IPS-18c (cell line): ENCODE measurements around the gene KAZN.

Experiments used
- H3K4me3 ChIP-seq: 2 replicates; pipeline ENCODE4 v1.7.0; 2013; ENCODE audit warnings: low read depth, mild to moderate bottlenecking, low read length, moderate library complexity; ENCODE audit not compliant: insufficient read depth
- H3K9me3 ChIP-seq: one replicate; pipeline ENCODE4 v1.6.1; 2013; ENCODE audit warnings: mild to moderate bottlenecking, low read length, moderate library complexity; ENCODE audit not compliant: control insufficient read depth, insufficient read depth

Gene KAZN

GRCh38 chr1:14603645-14604044 lies 5.2 kb downstream of the KAZN start:
- Histone ChIP-seq H3K9me3 (no peaks in the 10 kb centered on the region), H3K4me3 (no peak overlapping the region)

- H3K4me3 ChIP-seq, result no peak overlapping the region
- no peaks in the 10 kb centered on the region for H3K9me3 ChIP-seq
These were observed 5.9 kb downstream of the KAZN start for GRCh38 chr1:14604414-14604813.

GRCh38 chr1:14605945-14606344 lies 7.5 kb downstream of the KAZN start:
- no peak overlapping the region for H3K4me3 ChIP-seq
- H3K9me3 ChIP-seq, result no peaks in the 10 kb centered on the region

GRCh38 chr1:14606632-14607031 lies 8.1 kb downstream of the KAZN start:
- H3K9me3 ChIP-seq, result no peaks in the 10 kb centered on the region
- H3K4me3 ChIP-seq, result no peak overlapping the region

DNA sequence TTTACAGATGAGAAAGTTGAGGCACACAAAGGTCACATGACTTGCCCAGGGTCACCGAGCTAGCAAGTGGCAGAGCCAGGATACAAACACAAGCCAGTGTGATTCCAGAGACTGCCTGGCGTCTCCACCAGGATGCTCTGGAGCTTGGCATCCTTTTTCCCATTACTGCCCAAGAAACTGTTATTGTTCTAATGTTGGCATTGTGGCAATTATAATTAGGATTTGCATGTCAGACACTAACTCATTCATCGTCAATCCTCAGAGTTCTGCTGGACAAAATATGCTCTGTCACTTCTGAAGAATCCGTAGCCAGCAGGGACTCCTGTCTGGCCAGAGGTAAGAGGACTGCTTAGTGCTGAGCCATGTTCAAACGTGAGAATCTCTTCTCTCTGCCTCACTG lies 8.8 kb downstream of the KAZN start:
- no peaks in the 10 kb centered on the region for H3K9me3 ChIP-seq
- H3K4me3 ChIP-seq, result no peak overlapping the region

DNA sequence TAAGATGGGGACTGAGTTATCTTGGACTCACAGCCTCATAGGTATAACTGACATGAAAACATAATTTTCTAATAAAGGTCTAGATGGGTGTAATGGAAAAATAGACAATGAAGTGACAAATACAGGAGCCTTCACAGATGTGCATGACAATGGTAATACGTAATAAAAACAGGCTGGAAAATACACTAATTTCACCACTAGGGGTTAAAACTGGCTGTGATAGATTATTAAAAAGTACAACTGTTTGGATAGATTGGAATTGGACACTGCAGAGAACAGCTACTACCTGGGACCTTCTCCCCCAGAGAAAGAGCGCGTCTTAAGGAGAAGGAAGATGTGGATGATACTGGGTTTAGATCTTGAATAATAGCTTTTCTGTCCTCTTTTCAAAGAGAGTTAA lies 9.8 kb downstream of the KAZN start:
- Histone ChIP-seq H3K9me3 (no peaks in the 10 kb centered on the region), H3K4me3 (no peak overlapping the region)

GRCh38 chr1:14610761-14611160 lies 12.3 kb downstream of the KAZN start:
- H3K9me3 ChIP-seq, result no peaks in the 10 kb centered on the region

DNA sequence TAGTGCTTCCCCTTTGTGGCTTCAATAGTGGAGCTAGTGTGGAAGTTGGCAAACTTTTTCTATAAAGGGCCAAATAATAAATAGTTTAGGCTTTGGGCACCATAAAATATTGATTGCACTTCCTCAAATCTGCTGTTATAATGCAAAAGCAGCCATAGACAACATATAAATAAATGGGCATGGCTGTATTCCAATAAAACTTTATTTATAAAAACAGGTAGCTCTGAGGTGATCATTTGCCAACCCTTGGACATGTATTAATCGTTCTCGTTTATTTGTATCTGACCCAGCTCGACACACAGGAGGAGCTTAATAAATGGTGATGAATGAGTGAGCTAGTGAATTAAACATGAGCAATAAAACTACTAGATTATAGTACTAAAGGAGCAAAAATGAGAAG lies 13.3 kb downstream of the KAZN start:
- Histone ChIP-seq H3K9me3 (no peaks in the 10 kb centered on the region), H3K4me3 (no peak overlapping the region)

More at GRCh38 chr1:14610761-14611160, 12.3 kb downstream of the KAZN start:
- H3K4me3 ChIP-seq, result no peak overlapping the region

DNA sequence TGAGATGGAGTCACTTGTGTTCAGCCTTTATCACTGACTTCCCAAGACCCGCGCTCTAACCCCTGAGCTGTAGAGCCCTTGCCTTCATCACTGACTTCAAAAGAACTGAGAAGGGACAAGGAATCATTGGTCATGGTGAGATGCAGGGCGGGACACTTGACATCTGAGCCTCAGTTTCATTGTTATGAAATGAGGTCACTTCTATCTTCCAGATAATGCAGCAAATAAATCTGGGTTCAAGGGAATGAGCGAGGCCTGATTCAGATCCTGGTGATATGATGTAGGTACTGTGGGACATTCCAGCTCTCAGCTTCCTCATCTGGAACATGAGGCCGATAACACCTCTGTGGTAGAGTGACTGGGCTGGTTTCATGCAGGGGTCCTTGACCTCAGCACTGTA lies 13.8 kb downstream of the KAZN start:
- Histone ChIP-seq H3K9me3 (no peaks in the 10 kb centered on the region), H3K4me3 (no peak overlapping the region)

GRCh38 chr1:14613926-14614325 lies 15.4 kb downstream of the KAZN start:
- Histone ChIP-seq H3K4me3 (no peak overlapping the region), H3K9me3 (no peaks in the 10 kb centered on the region)

GRCh38 chr1:14614341-14614740 lies 15.9 kb downstream of the KAZN start:
- no peaks in the 10 kb centered on the region for H3K9me3 ChIP-seq
- no peak overlapping the region for H3K4me3 ChIP-seq

- no peaks in the 10 kb centered on the region for H3K9me3 ChIP-seq
- H3K4me3 ChIP-seq, result no peak overlapping the region
These were observed 17.2 kb downstream of the KAZN start for GRCh38 chr1:14615549-14616218.

- Histone ChIP-seq H3K4me3 (no peak overlapping the region), H3K9me3 (no peaks in the 10 kb centered on the region)
These were observed 18.3 kb downstream of the KAZN start for GRCh38 chr1:14616632-14617396.

- Histone ChIP-seq H3K9me3 (peaks cover 2% of the 10 kb centered on the region), H3K4me3 (no peak overlapping the region)
These were observed 19.3 kb downstream of the KAZN start for GRCh38 chr1:14617791-14618190.

- no peak overlapping the region for H3K4me3 ChIP-seq
- H3K9me3 ChIP-seq, result peaks cover 2% of the 10 kb centered on the region
These were observed 22.5 kb downstream of the KAZN start for GRCh38 chr1:14620941-14621340.

GRCh38 chr1:14623090-14623489 lies 24.6 kb downstream of the KAZN start:
- H3K4me3 ChIP-seq, result no peak overlapping the region
- H3K9me3 ChIP-seq, result peaks cover 2% of the 10 kb centered on the region

GRCh38 chr1:14624941-14625340 lies 26.5 kb downstream of the KAZN start:
- Histone ChIP-seq H3K4me3 (no peak overlapping the region), H3K9me3 (peaks cover 2% of the 10 kb centered on the region)

- H3K4me3 ChIP-seq, result no peak overlapping the region
- H3K9me3 ChIP-seq, result peaks cover 2% of the 10 kb centered on the region
These were observed 27.1 kb downstream of the KAZN start for GRCh38 chr1:14625572-14625971.
